GM21717 (cell line): Measurements from ENCODE around the gene BTLA.
"Not testable (repeated sequence)": the region's sequence is repeated elsewhere in the genome, so short reads cannot be mapped to it uniquely, and the experiment has no call there.

Experiments
- ATAC-seq: cut with Tn5 transposase; IDR thresholded peaks from one replicate; pipeline ENCODE4 v1.9.1; 2021; ENCODE audit warnings: mild to moderate bottlenecking, moderate library complexity; ENCODE audit not compliant: unreplicated experiment

The BTLA gene

GRCh38 chr3:112492124-112492523 is 7.1 kb downstream of the BTLA start:
- ATAC-seq, result no peak

GRCh38 chr3:112491373-112491772 is 7.9 kb downstream of the BTLA start:
- no peak for ATAC-seq

- peak; percentile 69 for ATAC-seq
Observed at GRCh38 chr3:112489674-112490479, 9.4 kb downstream of the BTLA start.

- no peak for ATAC-seq
Observed at GRCh38 chr3:112486811-112487505, 12.3 kb downstream of the BTLA start.

GRCh38 chr3:112484352-112484751 is 14.9 kb downstream of the BTLA start:
- ATAC-seq, result no peak

- no peak for ATAC-seq
Observed at GRCh38 chr3:112482675-112483074, 16.6 kb downstream of the BTLA start.

GRCh38 chr3:112481302-112481721 is 18.0 kb downstream of the BTLA start:
- ATAC-seq, result no peak

GRCh38 chr3:112477891-112478290 is 21.4 kb downstream of the BTLA start:
- no peak for ATAC-seq

GRCh38 chr3:112476346-112476745 is 22.9 kb downstream of the BTLA start:
- ATAC-seq, result no peak

- no peak for ATAC-seq
Observed at GRCh38 chr3:112474796-112475195, 24.5 kb downstream of the BTLA start.

- ATAC-seq, result no peak
Observed at GRCh38 chr3:112472691-112473090, 26.6 kb downstream of the BTLA start.

GRCh38 chr3:112471596-112472325 is 27.5 kb downstream of the BTLA start:
- no peak for ATAC-seq

- ATAC-seq, result no peak
Observed at GRCh38 chr3:112470788-112471187, 28.5 kb downstream of the BTLA start.

GRCh38 chr3:112469671-112470070 is 29.6 kb downstream of the BTLA start:
- ATAC-seq, result no peak

GRCh38 chr3:112467539-112467938 is 31.7 kb downstream of the BTLA start:
- no peak for ATAC-seq

- no peak for ATAC-seq
Observed at GRCh38 chr3:112466020-112466419, 33.3 kb downstream of the BTLA start.

- no peak for ATAC-seq
Observed at GRCh38 chr3:112464264-112464663, 35.0 kb downstream of the BTLA start.

- ATAC-seq, result peak; percentile 43
Observed at GRCh38 chr3:112463250-112463649, 36.0 kb downstream of the BTLA start.

GRCh38 chr3:112461787-112462186 is 37.5 kb downstream of the BTLA start:
- not testable (repeated sequence) for ATAC-seq

- ATAC-seq, result peak; percentile 60
Observed at GRCh38 chr3:112460519-112461195, 38.6 kb downstream of the BTLA start.

- no peak for ATAC-seq
Observed at GRCh38 chr3:112459750-112460149, 39.5 kb downstream of the BTLA start.
